ENCODE measurements around the gene NPTN. TPM values are rescaled to one million over a fixed set of nuclear protein-coding genes. Genes with fewer than 3 reads are reported as not detected.

Gene NPTN
- total and polyA plus RNA-seq, 2 donors (not counting 1 experiment from before 2014, with no cell fraction given), result 152 to 372 TPM

DNA sequence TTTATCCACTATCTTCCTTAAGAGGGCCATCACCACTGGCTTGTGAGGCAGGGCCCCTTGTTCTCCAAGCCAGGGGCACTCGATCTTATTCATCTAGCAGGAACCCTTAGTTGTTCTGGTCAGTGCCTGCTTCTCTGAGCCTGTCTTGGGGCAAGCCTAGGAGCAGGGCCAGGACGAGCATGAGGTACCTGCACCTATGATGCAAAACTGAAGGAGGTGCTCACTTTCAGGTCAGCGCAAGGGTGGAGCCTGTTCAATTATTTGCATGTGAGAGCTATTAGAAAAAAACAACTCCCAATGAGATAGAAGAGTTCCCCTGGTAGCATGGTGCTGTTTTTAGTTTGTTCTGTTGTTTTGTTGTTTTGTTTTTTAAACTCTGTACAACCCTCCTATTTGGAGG, 46.0 kb upstream of the NPTN start:
- Histone ChIP-seq H2AFZ (ENCODE audit: low read length) (no peak overlapping the region), H3K79me2 (ENCODE audit: control insufficient read depth, insufficient read depth, low read length) (no peaks in the 10 kb centered on the region), H3K4me1 (ENCODE audit: control insufficient read depth, extremely low read depth, insufficient read depth, low read length) (peaks cover 8% of the 10 kb centered on the region), H3K4me3 (replicated peaks in 1 of 4; ENCODE audit: control extremely low read depth in 1 of 4, insufficient read depth in 1 of 4, low read depth in 3 of 4, low read length in 4 of 4) (no peak overlapping the region), H4K20me1 (ENCODE audit: control insufficient read depth, extremely low read depth, insufficient read depth, low read length) (no peaks in the 10 kb centered on the region), H3K4me2 (ENCODE audit: extremely low read depth, insufficient read depth, low read length) (no peak overlapping the region), H3K9ac (ENCODE audit: insufficient read depth, low read length) (no peak overlapping the region), H3K27ac (ENCODE audit: insufficient read depth, low read length) (no peak overlapping the region), H3K36me3 (ENCODE audit: control insufficient read depth, insufficient read depth, low read length) (no peaks in the 10 kb centered on the region), H3K27me3 (ENCODE audit: control insufficient read depth, insufficient read depth, low read length) (peaks cover 2% of the 10 kb centered on the region), H3K9me3 (ENCODE audit: control insufficient read depth, insufficient read depth, low read depth, low read length) (no peaks in the 10 kb centered on the region)
- TF ChIP-seq, protein P1, sequence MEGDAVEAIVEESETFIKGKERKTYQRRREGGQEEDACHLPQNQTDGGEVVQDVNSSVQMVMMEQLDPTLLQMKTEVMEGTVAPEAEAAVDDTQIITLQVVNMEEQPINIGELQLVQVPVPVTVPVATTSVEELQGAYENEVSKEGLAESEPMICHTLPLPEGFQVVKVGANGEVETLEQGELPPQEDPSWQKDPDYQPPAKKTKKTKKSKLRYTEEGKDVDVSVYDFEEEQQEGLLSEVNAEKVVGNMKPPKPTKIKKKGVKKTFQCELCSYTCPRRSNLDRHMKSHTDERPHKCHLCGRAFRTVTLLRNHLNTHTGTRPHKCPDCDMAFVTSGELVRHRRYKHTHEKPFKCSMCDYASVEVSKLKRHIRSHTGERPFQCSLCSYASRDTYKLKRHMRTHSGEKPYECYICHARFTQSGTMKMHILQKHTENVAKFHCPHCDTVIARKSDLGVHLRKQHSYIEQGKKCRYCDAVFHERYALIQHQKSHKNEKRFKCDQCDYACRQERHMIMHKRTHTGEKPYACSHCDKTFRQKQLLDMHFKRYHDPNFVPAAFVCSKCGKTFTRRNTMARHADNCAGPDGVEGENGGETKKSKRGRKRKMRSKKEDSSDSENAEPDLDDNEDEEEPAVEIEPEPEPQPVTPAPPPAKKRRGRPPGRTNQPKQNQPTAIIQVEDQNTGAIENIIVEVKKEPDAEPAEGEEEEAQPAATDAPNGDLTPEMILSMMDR (conservative IDR thresholded peaks at IDR 0.05 in 1 of 2, IDR thresholded peaks at IDR 0.05 in 1 of 2; ENCODE audit: low read depth in 1 of 2, low read length in 2 of 2), result no peak
- no peak for TF ChIP-seq EZH2 (IDR thresholded peaks at IDR 0.05; ENCODE audit: low read length, missing control alignments)
- no peak for DNase-seq (ENCODE audit: low read depth in 2 of 2)

DNA sequence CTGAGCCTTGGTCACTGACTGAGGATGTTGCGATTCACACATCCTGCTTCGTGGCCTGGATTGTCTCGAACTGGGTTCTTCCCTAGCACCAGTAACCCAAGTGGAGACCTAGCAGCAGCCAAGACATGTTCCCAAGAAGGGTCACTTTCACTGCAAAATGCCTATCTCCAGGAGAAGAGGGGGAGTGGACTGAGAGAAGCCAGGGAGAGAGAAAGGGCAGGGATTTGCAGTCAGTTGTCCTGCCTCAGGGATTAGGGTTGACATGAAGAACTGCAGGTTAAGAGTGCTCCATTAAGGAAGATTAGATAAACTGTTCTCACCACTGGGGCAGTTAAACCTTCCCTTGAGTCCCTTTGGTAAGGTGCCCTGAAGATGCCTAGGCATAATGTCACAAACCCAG, 45.3 kb upstream of the NPTN start:
- no peak for DNase-seq (ENCODE audit: low read depth in 2 of 2)
- Histone ChIP-seq H3K27ac (ENCODE audit: insufficient read depth, low read length) (no peak overlapping the region), H3K36me3 (ENCODE audit: control insufficient read depth, insufficient read depth, low read length) (no peaks in the 10 kb centered on the region)

DNA sequence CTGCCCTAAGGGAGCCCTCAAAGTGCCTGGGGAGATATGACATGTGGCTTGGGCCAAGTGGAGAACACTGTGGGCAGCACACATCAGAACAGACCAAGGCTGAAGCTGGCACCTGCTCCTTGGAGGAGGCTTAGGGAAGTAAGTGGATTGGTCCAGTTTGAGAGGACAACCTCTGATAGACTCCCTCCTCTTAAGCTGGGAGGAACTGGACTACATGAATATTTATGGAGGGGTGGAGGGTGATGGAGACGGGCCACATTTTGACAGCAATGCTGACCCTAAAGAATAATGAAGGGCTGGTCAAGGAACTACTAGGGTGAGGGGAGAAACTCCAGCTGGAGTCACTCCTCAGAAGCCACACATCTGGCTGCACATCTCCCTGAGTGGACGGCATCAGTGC, 44.5 kb upstream of the NPTN start:
- Histone ChIP-seq H3K79me2 (ENCODE audit: control insufficient read depth, insufficient read depth, low read length) (no peaks in the 10 kb centered on the region), H3K4me3 (replicated peaks in 1 of 4; ENCODE audit: control extremely low read depth in 1 of 4, insufficient read depth in 1 of 4, low read depth in 3 of 4, low read length in 4 of 4) (no peak overlapping the region), H3K36me3 (ENCODE audit: control insufficient read depth, insufficient read depth, low read length) (no peaks in the 10 kb centered on the region), H3K9me3 (ENCODE audit: control insufficient read depth, insufficient read depth, low read depth, low read length) (no peaks in the 10 kb centered on the region), H3K9ac (ENCODE audit: insufficient read depth, low read length) (no peak overlapping the region), H3K4me2 (ENCODE audit: extremely low read depth, insufficient read depth, low read length) (no peak overlapping the region), H3K27me3 (ENCODE audit: control insufficient read depth, insufficient read depth, low read length) (peaks cover 12% of the 10 kb centered on the region), H2AFZ (ENCODE audit: low read length) (no peak overlapping the region), H3K4me1 (ENCODE audit: control insufficient read depth, extremely low read depth, insufficient read depth, low read length) (peaks cover 4% of the 10 kb centered on the region), H3K27ac (ENCODE audit: insufficient read depth, low read length) (no peak overlapping the region), H4K20me1 (ENCODE audit: control insufficient read depth, extremely low read depth, insufficient read depth, low read length) (no peaks in the 10 kb centered on the region)
- TF ChIP-seq, protein P1 (conservative IDR thresholded peaks at IDR 0.05 in 1 of 2, IDR thresholded peaks at IDR 0.05 in 1 of 2; ENCODE audit: low read depth in 1 of 2, low read length in 2 of 2), result no peak
- no peak for TF ChIP-seq EZH2 (IDR thresholded peaks at IDR 0.05; ENCODE audit: low read length, missing control alignments)
- no peak for DNase-seq (ENCODE audit: low read depth in 2 of 2)

More for the DNA sequence above, 45.3 kb upstream of the NPTN start:
- Histone ChIP-seq H3K9me3 (ENCODE audit: control insufficient read depth, insufficient read depth, low read depth, low read length) (no peaks in the 10 kb centered on the region), H4K20me1 (ENCODE audit: control insufficient read depth, extremely low read depth, insufficient read depth, low read length) (no peaks in the 10 kb centered on the region), H3K27me3 (ENCODE audit: control insufficient read depth, insufficient read depth, low read length) (peaks cover 5% of the 10 kb centered on the region), H3K4me1 (ENCODE audit: control insufficient read depth, extremely low read depth, insufficient read depth, low read length) (peaks cover 4% of the 10 kb centered on the region), H3K79me2 (ENCODE audit: control insufficient read depth, insufficient read depth, low read length) (no peaks in the 10 kb centered on the region), H3K4me3 (replicated peaks in 1 of 4; ENCODE audit: control extremely low read depth in 1 of 4, insufficient read depth in 1 of 4, low read depth in 3 of 4, low read length in 4 of 4) (no peak overlapping the region), H3K4me2 (ENCODE audit: extremely low read depth, insufficient read depth, low read length) (no peak overlapping the region), H2AFZ (ENCODE audit: low read length) (no peak overlapping the region), H3K9ac (ENCODE audit: insufficient read depth, low read length) (no peak overlapping the region)
- TF ChIP-seq, protein P1 (conservative IDR thresholded peaks at IDR 0.05 in 1 of 2, IDR thresholded peaks at IDR 0.05 in 1 of 2; ENCODE audit: low read depth in 1 of 2, low read length in 2 of 2), result no peak
- no peak for TF ChIP-seq EZH2 (IDR thresholded peaks at IDR 0.05; ENCODE audit: low read length, missing control alignments)
